Embryonic facial prominence (tissue), 1 donor: Measurements from ENCODE around the gene GJD4.

Source experiments
- DNase-seq: peaks from one replicate; pipeline ENCODE4 v3.0.0-alpha.2; 2016; ENCODE audit errors: extremely low spot score

GJD4 gene, protein sequence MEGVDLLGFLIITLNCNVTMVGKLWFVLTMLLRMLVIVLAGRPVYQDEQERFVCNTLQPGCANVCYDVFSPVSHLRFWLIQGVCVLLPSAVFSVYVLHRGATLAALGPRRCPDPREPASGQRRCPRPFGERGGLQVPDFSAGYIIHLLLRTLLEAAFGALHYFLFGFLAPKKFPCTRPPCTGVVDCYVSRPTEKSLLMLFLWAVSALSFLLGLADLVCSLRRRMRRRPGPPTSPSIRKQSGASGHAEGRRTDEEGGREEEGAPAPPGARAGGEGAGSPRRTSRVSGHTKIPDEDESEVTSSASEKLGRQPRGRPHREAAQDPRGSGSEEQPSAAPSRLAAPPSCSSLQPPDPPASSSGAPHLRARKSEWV

DNA sequence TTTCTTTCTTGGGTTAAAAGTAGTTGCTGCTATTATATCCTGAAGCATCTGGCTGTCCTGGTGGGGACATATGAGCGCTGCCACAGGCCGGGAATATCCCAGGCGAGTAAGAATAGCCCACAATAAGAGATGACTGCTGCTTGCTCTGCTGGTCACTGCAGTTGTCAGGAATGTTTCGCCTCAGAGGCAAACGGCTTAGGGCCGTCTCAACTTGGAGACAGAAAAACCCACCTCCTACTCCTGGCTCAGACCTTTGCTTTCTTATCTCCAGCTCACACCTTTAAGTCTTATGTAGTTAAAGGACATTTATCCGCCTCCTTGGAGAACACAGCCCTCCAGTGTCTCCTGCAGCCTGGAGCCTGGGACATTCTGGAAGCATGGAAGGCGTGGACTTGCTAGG is at the start of gene GJD4:
Gene GJD4, plus strand, starts transcription at position 151 of the 400 bp plus-strand sequence. Its CDS starts 227 bp downstream, at position 378.
- DNase-seq: no peak

DNA sequence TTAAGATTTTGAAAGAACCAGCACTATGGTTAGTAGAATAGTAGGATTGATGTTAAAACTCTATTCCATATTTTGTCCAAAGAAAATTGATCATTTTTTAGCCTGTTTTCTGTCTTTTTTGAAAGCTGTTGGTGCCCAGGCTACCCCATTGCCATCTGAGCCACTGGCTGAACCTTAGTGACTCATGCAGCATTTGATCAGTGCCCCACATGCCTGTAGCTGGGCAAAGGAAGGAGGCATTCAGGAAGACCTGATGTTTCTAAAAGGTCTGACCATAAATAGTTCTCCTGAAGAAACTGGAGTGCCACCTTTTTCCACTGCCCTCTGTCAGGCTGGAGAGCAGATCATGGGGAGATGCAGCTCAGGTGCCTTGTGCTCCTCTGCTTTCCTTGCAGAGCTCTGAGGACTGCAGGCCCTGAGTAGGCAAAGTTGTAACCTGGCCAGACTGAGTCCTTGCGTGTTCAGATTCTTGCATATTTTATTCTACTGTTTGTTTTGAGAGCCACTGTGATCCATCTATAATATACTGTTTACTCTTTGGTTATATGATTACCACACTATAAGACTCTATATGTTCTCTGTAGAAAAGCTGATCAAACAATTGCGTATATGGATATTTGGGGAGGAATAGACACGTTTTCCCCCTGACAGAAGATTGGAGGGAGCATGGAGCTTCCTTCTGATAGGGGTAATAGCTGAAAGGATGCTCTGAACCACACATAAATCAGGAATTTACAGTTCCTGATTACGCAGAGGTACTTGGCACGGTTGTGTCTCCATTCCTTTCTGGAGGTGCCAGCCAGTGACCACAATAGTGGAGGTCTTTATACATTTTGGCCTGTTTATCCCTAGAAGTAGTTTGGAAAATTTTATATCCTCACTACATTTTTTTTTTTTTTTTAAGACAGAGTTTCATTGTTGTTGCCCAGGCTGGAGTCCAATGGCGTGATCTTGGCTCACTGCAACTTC is 48.9 kb upstream of the GJD4 start:
- DNase-seq: no peak

DNA sequence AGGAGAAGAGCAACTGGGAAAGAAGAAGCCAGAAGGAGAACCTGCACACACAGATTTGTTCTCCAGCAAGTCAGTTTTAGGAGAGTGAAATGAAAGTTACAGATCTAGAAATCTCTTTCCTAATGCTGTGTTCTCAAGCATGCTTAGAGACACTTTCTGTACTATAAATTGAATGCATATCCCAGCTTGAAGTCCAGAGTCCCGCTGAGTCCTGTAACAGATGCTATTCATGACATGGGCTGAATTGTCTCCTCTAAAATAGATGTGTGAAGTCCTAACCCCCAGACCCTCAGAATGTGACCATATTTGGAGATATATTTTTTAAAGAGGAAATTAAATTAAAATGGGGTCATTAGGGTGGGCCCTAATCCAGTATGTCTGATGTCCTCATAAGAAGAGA is 46.9 kb upstream of the GJD4 start:
- no peak for DNase-seq

DNA sequence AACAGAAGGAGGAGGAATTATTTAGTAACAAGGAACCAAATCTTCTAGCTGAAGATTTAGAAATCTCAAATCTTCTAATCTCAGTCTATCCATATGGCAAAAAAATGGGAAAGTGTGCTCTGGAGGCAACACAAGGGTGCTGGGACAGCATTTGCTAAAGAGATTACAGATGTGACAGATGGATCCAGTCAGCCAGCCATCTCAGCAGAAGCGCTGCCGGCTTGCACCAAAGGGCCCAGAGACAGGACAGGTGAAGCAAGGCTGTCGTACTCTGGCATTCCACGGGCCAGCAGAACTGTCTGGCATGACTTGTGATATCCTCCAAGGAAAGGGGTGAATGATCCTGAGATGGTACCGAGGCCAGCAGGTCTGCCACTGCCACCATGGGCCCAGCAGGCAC is 45.7 kb upstream of the GJD4 start:
- DNase-seq: no peak

DNA sequence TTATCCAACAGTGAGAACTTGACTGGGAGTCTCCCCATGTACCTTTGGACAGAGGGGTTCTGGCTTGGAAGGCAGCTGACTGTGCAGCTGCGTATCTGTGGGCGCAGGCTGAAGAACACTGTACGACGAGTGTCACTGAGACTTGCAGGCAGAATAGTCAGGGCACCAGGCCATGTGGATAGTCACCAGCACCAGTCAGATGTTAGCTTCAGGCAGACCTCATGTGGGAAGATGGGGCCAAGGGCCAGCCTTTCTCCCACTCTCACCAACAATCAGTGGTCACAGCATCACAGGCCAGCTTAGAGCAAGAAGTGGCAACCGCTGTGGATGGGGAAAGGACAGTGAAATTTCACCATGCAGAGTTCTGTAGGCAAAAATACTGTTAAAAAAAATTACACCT is 43.4 kb upstream of the GJD4 start:
- DNase-seq: no peak

DNA sequence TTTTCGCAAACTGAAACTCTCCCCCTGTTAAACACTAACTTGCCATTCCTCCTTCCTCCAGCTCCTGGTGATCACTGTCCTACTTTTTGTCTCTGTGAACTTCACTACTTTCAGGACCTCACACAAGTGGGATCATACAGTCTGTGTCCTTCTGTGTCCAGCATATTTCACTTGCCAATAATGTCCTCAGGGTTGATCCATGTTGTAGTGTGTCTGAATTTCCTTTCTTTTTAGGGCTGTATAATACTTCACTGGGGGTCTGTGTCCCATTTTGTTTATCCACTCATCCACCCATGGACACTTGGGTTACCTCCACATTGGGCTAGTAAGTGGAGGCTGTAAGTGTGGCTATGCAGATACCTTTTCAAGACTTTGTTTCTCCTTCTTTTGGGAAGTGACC is 42.7 kb upstream of the GJD4 start:
- DNase-seq: no peak

DNA sequence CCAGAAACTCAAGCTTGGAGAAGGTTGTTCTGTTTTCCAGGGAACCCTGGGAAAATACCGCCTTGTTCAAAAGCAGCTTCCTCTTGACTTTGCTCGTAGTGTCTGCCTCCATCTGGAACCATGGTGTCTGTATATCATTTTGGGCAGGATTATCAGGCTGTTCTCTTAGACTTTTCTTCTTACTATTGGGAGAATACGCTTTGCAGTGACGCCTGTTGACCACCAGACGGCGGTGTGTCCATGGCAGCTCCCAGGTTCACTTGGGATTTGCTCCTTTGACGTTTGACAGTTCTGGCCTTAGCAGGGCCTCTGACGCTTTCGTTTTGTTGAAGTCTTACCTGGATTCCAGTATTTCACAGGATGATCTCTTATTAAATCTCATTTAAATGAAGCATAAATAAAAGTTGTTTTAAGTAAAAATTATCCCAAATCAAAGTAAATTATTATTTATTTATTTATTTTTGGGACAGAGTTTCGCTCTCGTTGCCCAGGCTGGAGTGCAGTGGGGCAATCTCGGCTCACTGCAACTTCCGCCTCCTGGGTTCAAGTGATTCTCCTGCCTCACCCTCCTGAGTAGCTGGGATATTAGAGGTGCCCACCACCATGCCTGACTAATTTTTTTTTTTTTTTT is 41.8 kb upstream of the GJD4 start:
- peak; percentile 11 for DNase-seq

DNA sequence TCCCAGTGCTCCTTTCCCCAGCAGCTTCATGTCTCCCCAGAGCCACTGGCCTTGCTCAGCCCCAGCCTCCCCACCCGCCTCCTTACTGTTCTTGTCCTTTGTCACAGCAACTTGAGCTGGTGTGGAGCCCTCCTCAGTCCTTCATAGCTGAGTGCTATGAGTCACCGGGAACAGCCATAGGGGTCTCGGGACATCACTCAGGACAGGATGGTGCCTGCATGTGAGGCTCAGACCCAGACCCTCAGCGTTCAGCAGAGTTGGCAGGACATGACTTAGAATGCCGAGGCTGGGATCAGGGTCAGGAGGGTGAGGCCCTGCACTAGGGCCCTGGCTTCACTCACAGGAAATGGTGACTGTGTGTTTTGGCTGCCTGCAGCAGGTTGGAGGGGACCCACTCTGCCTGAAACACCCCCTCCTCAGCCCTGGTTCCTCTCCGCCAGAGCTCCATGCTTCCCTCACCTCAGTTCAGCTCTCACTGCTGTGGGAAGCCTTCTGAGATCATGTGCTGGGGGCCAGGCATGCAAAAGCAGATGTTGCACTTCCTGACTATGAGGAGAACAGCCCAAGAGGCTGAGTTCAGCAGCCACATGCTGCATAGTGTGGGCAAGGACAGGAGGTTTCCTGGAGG is 40.7 kb upstream of the GJD4 start:
- no peak for DNase-seq

DNA sequence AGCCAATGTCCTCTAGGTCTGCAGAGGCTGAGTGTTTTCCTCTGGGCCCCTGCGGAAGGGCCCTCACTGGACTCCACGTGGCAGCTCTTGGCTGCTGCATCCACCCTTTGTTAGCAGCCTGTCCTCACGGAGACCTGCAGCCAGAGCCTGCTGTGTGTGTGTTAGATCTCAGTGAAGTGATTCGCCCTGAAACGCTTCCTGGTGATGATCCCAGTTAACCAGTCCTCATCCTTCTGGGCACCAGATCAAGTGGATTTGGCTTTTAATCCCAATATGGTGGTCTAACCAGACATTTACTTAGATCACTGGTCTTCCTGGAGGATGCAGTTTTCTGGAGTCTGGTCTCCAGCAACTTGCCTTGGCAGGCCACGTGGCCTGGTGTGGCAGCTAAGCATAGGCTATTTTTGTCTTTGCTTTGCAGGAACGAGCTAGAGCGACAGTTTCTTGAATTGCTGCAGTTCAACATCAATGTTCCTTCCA is 39.5 kb upstream of the GJD4 start:
- DNase-seq: no peak

DNA sequence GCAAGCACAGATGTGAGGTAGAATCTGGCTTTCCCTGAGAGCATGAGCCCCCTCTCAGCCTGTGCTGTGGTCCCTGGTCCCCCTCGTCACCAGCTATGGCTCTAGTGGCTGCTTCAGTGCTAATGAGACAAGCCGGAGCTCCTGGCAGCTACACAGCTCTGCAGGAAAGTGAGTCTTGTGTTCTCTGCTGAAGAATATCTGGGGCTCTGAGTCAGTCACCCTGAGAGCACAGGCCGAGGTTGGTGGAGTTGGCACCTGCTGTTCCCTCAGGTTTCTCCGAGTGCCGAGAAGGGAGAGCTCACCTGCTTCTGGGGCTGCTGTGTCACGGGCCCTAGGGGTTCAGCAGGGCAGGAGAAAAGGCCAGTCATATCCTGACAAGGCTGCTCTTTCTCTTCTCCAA is 37.2 kb upstream of the GJD4 start:
- DNase-seq: no peak

DNA sequence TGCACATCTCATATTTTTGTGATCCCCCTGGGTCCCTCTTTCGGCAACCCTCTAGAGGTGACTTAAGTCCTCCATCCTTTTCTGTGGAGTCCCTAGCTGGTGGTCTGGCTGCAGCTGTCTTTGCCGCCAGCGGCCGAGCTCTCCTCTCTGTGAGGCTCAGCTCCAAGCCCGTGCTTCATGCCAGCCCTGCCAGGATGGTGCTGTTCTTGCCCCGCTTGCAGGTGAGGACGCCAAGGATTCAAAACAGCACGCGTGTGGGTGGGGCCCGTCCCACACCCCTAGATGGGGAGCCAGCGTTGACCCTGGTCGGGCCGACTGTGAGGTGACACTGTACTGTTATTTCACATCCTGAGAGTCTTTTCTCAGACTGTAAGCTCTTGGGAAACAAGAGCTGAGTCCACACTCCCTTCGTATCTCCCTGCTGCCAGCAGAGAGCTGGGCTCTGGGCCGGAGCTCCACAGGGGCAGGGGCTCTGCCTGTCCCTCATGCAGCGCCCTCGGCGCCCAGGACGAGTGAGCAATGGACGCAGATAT is 36.6 kb upstream of the GJD4 start:
- DNase-seq: no peak

DNA sequence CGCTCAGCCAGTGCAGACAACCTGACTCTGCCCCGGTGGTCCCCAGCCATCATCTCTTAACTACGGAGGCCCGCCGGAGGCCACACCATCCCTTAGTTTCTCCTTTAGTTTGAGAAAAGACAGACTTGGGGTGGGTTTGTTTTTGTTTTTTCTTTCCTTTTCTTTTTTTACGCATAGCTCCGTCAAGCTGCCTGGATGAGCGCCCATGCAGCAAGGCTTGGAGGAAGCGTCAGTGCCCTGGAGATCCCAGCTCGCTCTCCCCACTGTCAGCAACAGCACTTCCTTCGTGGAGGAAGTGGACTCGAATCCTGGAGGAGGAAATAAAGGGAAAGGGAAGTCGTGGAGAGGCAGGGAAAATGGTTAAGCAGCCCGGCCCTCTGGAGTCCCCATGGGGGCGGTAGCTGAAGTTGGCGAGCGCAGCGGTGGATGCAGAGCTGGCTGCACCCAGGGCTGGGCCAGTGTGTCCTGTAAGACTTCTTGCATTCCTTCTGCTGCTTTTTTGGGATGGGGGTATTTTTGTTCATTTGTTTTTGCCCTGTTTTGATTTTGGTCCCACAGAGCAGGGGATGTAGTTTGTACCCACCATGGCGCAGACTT is 35.9 kb upstream of the GJD4 start:
- DNase-seq: no peak

DNA sequence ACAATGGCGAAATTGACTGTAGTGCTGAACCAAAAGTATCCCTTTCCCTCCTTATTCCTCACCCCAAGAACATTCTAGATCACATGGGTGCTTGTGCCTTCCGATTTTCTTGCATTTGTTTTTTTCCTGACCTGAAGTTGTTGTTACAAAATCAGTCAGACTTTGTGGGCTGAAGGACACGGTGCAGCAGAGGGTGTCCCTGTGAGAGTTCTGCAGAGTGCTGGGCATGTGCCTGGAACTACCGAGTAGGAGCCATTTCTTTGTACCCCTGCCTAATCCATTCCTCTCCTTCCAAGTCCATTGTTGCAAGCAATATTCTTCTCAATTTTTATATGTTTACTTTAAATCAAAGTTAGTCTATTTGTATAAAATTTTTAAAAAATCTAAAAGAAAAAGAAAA is 35.3 kb upstream of the GJD4 start:
- no peak for DNase-seq

DNA sequence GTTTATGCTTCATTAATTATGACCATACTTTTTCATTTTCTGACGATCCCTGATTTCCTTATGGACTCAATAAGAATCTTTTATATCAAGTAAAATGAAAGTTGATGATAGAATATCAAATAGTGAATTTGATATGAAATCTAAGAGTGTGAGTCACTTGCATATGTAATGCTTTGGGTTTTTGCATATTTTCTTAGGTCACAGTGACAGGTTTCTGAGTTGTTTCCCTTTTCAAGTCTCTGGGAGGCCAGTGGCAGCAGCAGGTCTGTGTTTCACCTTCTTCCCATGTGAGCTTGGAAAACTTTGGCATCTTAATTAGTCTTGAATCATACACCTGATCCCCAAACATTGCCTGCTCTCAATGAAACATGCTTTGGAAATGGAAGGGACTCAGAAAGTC is 34.7 kb upstream of the GJD4 start:
- no peak for DNase-seq

DNA sequence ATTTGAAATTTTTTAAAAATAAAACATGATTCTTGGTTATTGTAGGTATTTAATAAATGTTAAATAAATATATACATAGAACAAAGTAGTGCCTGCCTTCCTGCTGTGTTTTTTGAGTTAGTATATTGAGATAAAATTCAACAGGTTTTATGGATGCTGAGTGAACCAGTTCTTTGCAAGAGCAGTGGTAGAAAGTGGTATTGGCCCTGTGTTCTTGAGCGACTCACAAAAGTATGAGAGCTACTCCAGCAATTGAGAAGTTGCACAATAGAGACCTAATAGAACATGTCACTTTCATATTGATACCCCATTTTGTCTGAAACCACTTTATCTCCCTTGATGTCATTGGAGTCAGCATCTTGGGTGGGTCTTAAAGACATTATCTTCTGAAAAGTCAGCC is 32.6 kb upstream of the GJD4 start:
- DNase-seq: no peak

DNA sequence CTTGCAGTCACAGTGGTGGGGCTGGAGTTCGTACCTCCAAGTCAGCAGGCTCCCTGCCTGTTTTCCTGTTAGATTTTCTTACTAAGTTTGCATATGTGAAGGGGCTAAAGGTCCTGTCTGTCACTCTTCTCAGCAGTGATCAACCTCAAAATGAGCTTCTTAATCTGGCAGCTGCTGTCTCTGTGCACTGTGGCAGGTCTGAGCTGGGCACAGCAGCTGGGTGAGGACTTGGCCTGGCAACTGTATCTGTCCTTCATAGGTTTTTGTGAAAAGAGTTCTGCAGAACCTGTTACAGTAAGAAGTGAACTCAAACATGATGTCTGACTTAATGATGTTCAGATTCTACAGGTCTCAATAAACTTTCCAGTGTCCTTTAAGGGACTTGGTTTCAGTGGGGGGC is 31.3 kb upstream of the GJD4 start:
- no peak for DNase-seq

DNA sequence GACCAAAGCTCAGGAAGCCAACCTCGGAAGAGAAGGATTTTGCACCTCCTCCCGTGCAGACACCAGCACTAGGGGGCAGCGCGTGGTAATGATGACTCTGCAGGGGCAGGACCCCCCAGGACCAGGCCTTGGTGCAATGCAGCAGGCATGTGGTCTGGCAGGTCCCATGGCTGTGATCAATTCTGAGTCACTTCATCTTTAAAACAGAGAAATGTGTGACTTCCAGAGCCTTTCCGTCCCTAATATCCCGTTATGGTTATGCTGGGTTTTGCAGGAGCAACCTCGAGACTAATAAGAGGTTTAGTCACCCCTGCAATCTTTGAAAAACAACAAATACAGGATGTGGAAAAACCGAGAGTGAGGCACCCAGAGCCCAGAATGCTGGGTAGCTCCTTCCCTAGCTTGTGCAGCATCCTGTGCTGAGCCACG is 30.2 kb upstream of the GJD4 start:
- no peak for DNase-seq

DNA sequence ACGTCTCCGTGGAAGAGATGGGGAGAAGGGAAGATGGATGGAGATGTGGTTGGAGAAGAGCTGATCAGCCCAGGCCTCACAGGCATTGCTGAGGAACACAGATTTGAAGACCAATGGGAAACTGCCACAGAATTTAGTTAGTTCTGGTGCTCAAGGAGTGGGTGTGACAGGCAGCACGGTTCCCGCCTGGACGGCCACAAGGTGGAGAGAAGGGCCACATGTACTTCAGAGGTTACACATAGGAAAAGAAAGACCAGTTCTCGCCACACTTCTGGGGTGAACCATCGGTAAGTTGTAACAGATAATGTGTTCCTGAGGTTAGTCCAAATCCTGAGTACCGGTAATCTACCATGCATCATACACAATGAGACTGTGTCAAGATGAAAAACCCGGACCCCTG is 29.5 kb upstream of the GJD4 start:
- DNase-seq: no peak

DNA sequence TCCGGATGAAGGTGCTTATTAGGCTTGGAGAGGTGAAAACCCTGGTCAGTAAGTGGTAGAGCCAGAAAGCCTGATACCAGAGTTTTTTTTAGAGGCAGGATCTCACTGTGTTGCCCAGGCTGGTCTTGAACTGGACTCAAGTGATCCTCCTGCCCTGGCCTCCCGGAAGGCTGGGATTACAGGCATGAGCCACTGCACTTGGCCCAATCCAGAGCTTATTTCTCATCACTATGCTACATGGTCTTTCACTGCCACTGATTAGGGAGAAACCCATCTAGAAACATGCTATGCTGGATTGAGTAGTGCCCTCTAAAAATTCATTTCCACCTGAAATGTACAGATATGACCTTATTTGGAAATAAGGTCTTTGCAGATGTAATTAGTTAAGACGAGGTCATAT is 28.4 kb upstream of the GJD4 start:
- DNase-seq: no peak

DNA sequence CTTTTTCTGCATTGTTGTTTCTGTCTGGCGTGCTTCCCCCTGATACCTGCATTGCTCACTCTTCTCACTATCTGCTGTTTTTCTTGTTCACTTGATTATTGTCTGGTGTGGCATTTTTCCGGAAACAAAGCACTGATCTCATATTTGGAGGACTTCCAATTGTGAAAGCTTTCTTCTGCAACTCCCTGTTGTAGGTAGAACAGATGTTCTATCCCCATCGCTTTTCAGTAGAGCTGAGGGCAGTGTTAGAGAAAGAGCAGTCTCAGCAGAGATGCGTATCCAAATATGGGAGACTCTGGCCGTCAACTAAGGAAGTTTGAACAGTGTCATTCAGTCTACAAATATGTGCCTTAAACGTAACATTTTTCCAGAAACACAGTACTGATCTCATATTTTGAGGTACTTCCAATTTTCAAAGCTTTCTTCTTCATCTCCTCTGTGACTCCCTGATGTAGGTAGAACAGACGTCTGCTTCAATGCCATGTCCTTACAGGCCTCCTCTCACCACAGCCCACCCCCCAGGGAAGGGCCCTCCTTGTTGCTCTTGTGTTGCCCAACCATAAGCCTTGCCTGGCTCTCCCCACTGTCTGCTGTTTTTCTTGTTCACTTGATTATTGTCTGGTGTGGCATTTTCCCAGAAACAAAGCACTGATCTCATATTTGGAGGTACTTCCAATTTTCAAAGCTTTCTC is 27.1 kb upstream of the GJD4 start:
- DNase-seq: no peak

DNA sequence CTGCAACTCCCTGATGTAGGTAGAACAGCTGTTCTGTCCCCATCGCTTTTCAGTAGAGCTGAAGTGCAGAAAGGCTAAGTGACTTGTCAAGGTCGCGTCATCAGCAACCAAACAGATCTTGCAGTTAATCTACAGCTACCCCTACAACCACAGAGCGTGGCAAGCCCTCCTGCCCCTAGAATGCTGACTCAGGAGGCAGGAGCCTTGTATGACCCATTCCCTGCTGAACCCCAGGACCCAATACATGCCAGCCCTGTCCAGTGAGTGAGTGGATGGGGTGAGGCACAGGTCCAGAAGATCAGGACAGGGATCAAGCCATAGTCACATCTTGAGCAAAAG is 26.6 kb upstream of the GJD4 start:
- no peak for DNase-seq
